ENCODE data around the gene PLEKHJ1.

Gene PLEKHJ1

GRCh38 chr19:2226051-2226839, 9.9 kb downstream of the PLEKHJ1 start:
- no peak overlapping the region for H3K27ac Mint-ChIP-seq
- no peaks in the 10 kb centered on the region for H3K36me3 Mint-ChIP-seq
- no peak overlapping the region for H3K4me3 Mint-ChIP-seq
- peaks cover 6% of the 10 kb centered on the region for H3K4me1 Mint-ChIP-seq (ENCODE audit: low read depth)
- no peaks in the 10 kb centered on the region for H3K27me3 Mint-ChIP-seq
- no peaks in the 10 kb centered on the region for H3K9me3 Mint-ChIP-seq (ENCODE audit: low read depth)

GRCh38 chr19:2225415-2226050, 10.6 kb downstream of the PLEKHJ1 start:
- H3K9me3 Mint-ChIP-seq (ENCODE audit: low read depth) = no peaks in the 10 kb centered on the region
- peaks cover 6% of the 10 kb centered on the region for H3K4me1 Mint-ChIP-seq (ENCODE audit: low read depth)
- no peaks in the 10 kb centered on the region for H3K27me3 Mint-ChIP-seq
- no peak overlapping the region for H3K4me3 Mint-ChIP-seq
- no peaks in the 10 kb centered on the region for H3K36me3 Mint-ChIP-seq
- no peak overlapping the region for H3K27ac Mint-ChIP-seq

DNA sequence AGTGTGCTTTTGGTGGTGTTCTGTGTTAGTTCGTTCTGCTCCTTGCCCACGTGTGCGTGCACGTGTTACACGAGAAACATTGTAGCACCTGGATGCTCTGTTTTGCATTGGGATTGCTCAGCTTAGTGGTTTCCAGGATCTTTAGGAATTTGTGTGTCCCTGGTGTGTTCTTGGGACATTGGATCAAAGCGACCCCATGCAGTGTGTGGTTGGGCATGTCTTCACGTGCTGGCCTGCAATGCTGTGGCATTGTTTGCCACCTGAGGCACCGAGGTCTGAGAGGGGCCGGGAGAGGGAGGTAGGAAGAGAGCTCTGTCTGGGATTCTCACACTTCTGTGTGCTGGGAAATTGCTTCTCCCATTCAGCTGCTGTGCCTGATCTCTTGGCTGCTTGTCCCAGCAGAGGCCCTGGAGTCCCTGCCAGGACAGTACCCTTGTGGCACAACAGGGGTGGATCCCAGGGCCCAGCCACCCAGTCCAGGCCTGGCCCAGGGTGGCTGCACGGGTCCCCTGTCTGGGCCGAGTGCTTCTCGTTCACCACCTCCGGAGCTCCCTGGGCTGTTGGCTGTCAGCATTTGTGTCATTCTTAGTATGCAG, 11.3 kb downstream of the PLEKHJ1 start:
- no peaks in the 10 kb centered on the region for H3K36me3 Mint-ChIP-seq
- H3K4me3 Mint-ChIP-seq = no peak overlapping the region
- no peak overlapping the region for H3K27ac Mint-ChIP-seq
- no peaks in the 10 kb centered on the region for H3K27me3 Mint-ChIP-seq
- no peaks in the 10 kb centered on the region for H3K9me3 Mint-ChIP-seq (ENCODE audit: low read depth)
- peaks cover 6% of the 10 kb centered on the region for H3K4me1 Mint-ChIP-seq (ENCODE audit: low read depth)

DNA sequence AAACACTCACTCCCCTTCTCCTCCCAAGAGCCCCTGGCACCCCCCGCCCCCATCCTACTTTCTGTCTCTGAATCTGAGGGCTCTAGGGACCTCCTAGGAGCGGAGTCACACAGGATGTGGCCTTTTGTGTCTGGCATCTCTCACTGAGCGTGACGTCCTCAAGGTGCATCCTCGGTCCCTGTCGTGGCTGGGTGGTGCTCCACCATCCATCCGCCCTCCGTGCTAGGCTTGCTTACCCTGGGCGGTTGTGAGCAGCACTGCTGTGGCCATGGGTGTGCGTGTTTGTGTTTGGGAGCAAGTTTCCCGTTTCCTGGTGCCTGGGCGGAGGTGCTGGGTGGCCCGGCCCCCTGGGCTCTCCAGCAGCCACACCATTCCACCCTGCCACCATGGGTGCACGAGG, 12.2 kb downstream of the PLEKHJ1 start:
- H3K4me1 Mint-ChIP-seq (ENCODE audit: low read depth) = peaks cover 6% of the 10 kb centered on the region
- H3K4me3 Mint-ChIP-seq = no peak overlapping the region
- no peaks in the 10 kb centered on the region for H3K36me3 Mint-ChIP-seq
- H3K27ac Mint-ChIP-seq = peak overlapping the region; percentile 46
- H3K27me3 Mint-ChIP-seq = no peaks in the 10 kb centered on the region
- no peaks in the 10 kb centered on the region for H3K9me3 Mint-ChIP-seq (ENCODE audit: low read depth)

- H3K4me1 Mint-ChIP-seq (ENCODE audit: low read depth) = peaks cover 6% of the 10 kb centered on the region
- H3K27ac Mint-ChIP-seq = no peak overlapping the region
- H3K9me3 Mint-ChIP-seq (ENCODE audit: low read depth) = no peaks in the 10 kb centered on the region
- no peak overlapping the region for H3K4me3 Mint-ChIP-seq
- H3K27me3 Mint-ChIP-seq = no peaks in the 10 kb centered on the region
- no peaks in the 10 kb centered on the region for H3K36me3 Mint-ChIP-seq
Measured at GRCh38 chr19:2223391-2223790, 12.7 kb downstream of the PLEKHJ1 start.

DNA sequence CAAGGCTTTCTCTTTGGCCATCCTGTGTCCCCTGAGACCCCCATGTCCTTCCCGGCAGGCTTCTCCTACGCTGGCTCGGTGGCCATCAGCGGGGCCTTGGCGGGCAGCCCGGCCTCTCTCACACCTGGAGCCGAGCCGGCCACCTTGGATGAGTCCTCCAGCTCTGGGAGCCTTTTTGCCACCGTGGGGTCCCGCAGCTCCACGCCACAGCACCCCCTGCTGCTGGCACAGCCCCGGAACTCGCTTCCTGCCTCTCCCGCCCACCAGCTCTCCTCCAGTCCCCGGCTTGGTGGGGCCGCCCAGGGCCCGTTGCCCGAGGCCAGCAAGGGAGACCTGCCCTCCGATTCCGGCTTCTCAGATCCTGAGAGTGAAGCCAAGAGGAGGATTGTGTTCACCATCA, 14.2 kb downstream of the PLEKHJ1 start:
- Mint-ChIP-seq H3K36me3 (no peaks in the 10 kb centered on the region), H3K27me3 (no peaks in the 10 kb centered on the region), H3K4me1 (ENCODE audit: low read depth) (peaks cover 6% of the 10 kb centered on the region), H3K9me3 (ENCODE audit: low read depth) (no peaks in the 10 kb centered on the region), H3K4me3 (no peak overlapping the region), H3K27ac (no peak overlapping the region)

DNA sequence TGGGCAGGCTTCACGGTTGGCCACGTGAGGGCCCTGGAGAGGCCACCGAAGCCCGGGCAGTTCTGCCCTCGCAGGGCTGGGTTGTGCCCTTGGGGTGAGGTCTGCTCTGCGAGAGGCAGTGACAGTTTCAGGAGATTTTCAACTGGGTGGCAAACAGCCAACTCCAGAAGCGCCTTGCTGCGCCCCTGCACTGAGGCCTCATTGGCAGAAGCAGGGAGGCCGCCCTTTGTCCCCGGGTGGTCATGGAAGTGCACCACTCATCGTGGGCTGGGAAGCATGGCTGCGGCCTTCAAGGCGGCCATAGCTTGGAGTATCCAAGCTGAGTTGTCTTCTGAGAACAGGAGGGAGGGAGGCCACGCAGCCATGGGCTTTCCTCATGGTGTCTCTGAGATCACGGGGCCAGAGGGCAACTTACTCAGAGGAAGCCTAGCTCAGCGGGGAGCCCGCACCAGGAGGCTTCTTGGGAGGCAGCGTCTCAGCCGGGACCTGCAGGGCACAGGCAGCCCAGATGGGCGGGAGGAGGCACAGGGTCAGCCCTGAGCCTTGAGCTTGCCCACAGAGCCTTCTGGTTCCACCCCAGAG, 14.8 kb downstream of the PLEKHJ1 start:
- no peak overlapping the region for H3K27ac Mint-ChIP-seq
- H3K36me3 Mint-ChIP-seq = no peaks in the 10 kb centered on the region
- no peaks in the 10 kb centered on the region for H3K27me3 Mint-ChIP-seq

GRCh38 chr19:2219726-2220125, 16.4 kb downstream of the PLEKHJ1 start:
- no peak overlapping the region for H3K4me3 Mint-ChIP-seq
- H3K27ac Mint-ChIP-seq = no peak overlapping the region
- peaks cover 13% of the 10 kb centered on the region for H3K4me1 Mint-ChIP-seq (ENCODE audit: low read depth)
- no peaks in the 10 kb centered on the region for H3K36me3 Mint-ChIP-seq
- H3K27me3 Mint-ChIP-seq = no peaks in the 10 kb centered on the region
- no peaks in the 10 kb centered on the region for H3K9me3 Mint-ChIP-seq (ENCODE audit: low read depth)

More for the DNA sequence above, 14.8 kb downstream of the PLEKHJ1 start:
- H3K9me3 Mint-ChIP-seq (ENCODE audit: low read depth) = no peaks in the 10 kb centered on the region
- no peak overlapping the region for H3K4me3 Mint-ChIP-seq
- peaks cover 6% of the 10 kb centered on the region for H3K4me1 Mint-ChIP-seq (ENCODE audit: low read depth)

GRCh38 chr19:2217591-2217990, 18.5 kb downstream of the PLEKHJ1 start:
- Mint-ChIP-seq H3K4me1 (ENCODE audit: low read depth) (peaks cover 8% of the 10 kb centered on the region), H3K27me3 (no peaks in the 10 kb centered on the region), H3K27ac (no peak overlapping the region), H3K4me3 (no peak overlapping the region), H3K9me3 (ENCODE audit: low read depth) (no peaks in the 10 kb centered on the region), H3K36me3 (no peaks in the 10 kb centered on the region)

DNA sequence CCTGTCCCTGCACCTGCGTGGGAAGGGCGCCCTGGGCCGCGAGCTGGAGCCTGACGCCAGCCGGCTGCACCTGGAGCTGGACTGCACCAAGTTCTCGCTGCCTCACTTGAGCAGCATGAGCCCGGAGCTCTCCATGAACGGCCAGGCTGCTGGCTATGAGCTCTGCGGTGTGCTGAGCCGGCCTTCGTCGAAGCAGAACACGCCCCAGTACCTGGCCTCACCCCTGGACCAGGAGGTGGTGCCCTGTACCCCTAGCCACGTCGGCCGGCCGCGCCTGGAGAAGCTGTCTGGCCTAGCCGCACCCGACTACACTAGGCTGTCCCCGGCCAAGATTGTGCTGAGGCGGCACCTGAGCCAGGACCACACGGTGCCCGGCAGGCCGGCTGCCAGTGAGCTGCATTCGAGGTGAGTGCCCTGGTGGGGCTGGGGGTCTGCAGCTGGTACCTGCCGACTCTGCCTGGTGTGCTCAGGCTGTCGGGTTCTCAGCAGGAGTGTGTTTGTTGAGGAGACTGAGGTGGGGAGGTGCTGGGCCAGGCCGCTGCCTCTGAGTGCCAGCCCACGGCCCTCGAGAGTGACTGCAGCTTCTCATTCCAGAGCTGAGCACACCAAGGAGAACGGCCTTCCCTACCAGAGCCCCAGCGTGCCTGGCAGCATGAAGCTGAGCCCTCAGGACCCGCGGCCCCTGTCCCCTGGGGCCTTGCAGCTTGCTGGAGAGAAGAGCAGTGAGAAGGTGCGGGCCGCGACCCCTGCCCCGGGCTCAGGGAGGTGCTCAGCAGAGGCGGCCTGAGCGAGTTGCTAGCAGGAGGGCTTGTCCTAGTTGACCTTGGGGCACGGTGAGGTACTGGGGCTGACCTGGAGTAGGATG, 19.5 kb downstream of the PLEKHJ1 start:
- Mint-ChIP-seq H3K4me1 (ENCODE audit: low read depth) (peaks cover 8% of the 10 kb centered on the region), H3K36me3 (peaks cover 2% of the 10 kb centered on the region), H3K9me3 (ENCODE audit: low read depth) (no peaks in the 10 kb centered on the region), H3K27ac (peak overlapping the region; percentile 16), H3K4me3 (no peak overlapping the region), H3K27me3 (no peaks in the 10 kb centered on the region)

DNA sequence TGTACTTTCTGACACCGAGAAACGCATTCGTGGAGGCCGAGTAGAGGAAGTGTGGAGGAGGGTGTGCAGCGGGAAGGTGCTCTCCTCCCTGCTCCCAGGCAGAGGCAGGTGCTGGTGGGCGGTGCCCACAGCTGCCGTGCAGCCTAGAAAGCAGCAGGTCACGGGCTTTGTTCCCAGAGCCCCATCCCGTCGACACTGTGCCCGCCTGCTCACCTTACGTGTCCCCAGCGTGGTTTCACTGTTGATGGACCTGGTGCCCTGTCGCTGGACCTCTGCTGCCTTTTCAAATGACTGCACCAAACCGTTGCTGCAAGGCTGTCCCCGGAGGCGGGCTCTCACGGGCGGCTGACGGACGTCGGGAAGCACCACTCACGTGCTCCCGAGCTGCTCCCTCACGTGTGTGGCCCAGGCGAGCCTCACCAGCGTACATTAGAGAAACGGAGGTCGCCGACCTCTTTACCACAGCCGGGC, 20.8 kb downstream of the PLEKHJ1 start:
- H3K9me3 Mint-ChIP-seq (ENCODE audit: low read depth) = no peaks in the 10 kb centered on the region

GRCh38 chr19:2214251-2214650, 21.9 kb downstream of the PLEKHJ1 start:
- Mint-ChIP-seq H3K4me3 (no peak overlapping the region), H3K27ac (no peak overlapping the region), H3K4me1 (ENCODE audit: low read depth) (peaks cover 8% of the 10 kb centered on the region), H3K9me3 (ENCODE audit: low read depth) (no peaks in the 10 kb centered on the region), H3K36me3 (peaks cover 2% of the 10 kb centered on the region), H3K27me3 (no peaks in the 10 kb centered on the region)

More for the DNA sequence above, 20.8 kb downstream of the PLEKHJ1 start:
- H3K4me3 Mint-ChIP-seq = no peak overlapping the region
- no peak overlapping the region for H3K27ac Mint-ChIP-seq
- H3K27me3 Mint-ChIP-seq = no peaks in the 10 kb centered on the region
- peaks cover 2% of the 10 kb centered on the region for H3K36me3 Mint-ChIP-seq
- H3K4me1 Mint-ChIP-seq (ENCODE audit: low read depth) = peaks cover 8% of the 10 kb centered on the region

DNA sequence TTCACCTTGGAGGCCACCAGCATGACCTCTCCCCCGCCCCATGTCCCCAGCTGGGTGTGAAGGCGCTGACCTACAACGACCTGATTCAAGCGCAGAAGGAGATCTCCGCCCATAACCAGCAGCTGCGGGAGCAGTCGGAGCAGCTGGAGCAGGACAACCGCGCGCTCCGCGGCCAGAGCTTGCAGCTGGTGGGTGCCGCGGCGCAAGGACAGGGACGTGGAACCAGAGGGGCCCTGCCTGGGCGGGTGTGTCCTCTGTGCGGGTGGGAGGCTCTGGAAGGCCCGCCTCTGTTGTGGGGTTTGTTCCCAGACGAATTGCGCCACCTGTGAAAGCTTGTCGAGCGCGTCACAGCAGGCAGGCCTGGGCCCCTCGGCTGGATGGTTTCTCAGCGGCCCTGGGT, 22.3 kb downstream of the PLEKHJ1 start:
- Mint-ChIP-seq H3K27me3 (no peaks in the 10 kb centered on the region), H3K4me3 (no peak overlapping the region), H3K27ac (no peak overlapping the region), H3K36me3 (peaks cover 2% of the 10 kb centered on the region), H3K4me1 (ENCODE audit: low read depth) (peaks cover 8% of the 10 kb centered on the region), H3K9me3 (ENCODE audit: low read depth) (no peaks in the 10 kb centered on the region)

- no peak overlapping the region for H3K4me3 Mint-ChIP-seq
- H3K4me1 Mint-ChIP-seq (ENCODE audit: low read depth) = peaks cover 8% of the 10 kb centered on the region
- H3K36me3 Mint-ChIP-seq = peaks cover 2% of the 10 kb centered on the region
- H3K9me3 Mint-ChIP-seq (ENCODE audit: low read depth) = no peaks in the 10 kb centered on the region
- H3K27me3 Mint-ChIP-seq = no peaks in the 10 kb centered on the region
- H3K27ac Mint-ChIP-seq = no peak overlapping the region
Measured at GRCh38 chr19:2212861-2213711, 23.0 kb downstream of the PLEKHJ1 start.
